Gastroesophageal sphincter (tissue), 3 donors: ENCODE results near the gene SPRN.

Experiments used
- EP300 ChIP-seq: sonication (generic); formaldehyde crosslinking; IDR thresholded peaks from one replicate; pipeline ENCODE4 v1.6.1; 2017; ENCODE audit warnings: antibody characterized with exemption, mild to moderate bottlenecking
- POLR2AphosphoS5 ChIP-seq: sonication (generic); formaldehyde crosslinking; IDR thresholded peaks from one replicate; pipeline ENCODE4 v1.6.1; 2017; ENCODE audit warnings: antibody characterized with exemption
- TF ChIP-seq, protein P1 (sequence below), 4 experiments: fragments of 200-600 bp in 2 of 4; fragments of 450-650 bp in 2 of 4; sonication (generic) in 1 of 4; IDR thresholded peaks; one replicate each; pipeline ENCODE4 v1.5.1; 2017 to 2019; ENCODE audit warnings: antibody characterized with exemption in 4 of 4, mild to moderate bottlenecking in 2 of 4, moderate library complexity in 2 of 4

DNA sequence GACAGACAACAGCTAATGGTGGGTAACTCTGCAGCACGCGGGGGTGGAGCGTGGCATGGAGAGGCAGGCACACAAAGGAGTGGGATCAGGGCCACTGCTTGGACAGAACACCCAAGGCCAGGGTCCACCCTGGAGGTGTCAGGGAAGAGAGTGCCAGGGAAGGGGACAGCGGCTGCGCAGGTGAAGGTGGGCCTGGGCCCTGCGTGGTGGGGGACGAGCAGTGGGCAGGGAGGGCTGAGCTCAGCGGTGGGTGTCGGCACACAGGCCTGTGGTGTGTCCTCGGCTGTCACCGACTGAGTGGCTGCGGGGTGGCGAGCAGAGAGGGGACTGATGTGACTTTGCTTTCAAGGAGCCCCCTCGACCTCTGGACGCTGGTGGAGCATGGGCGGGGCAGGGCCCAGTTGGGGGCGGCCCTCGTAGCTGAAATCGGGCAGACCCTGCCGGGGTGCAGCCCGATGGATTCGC is 20.9 kb upstream of the SPRN start:
- TF ChIP-seq, protein P1, sequence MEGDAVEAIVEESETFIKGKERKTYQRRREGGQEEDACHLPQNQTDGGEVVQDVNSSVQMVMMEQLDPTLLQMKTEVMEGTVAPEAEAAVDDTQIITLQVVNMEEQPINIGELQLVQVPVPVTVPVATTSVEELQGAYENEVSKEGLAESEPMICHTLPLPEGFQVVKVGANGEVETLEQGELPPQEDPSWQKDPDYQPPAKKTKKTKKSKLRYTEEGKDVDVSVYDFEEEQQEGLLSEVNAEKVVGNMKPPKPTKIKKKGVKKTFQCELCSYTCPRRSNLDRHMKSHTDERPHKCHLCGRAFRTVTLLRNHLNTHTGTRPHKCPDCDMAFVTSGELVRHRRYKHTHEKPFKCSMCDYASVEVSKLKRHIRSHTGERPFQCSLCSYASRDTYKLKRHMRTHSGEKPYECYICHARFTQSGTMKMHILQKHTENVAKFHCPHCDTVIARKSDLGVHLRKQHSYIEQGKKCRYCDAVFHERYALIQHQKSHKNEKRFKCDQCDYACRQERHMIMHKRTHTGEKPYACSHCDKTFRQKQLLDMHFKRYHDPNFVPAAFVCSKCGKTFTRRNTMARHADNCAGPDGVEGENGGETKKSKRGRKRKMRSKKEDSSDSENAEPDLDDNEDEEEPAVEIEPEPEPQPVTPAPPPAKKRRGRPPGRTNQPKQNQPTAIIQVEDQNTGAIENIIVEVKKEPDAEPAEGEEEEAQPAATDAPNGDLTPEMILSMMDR (IDR thresholded peaks at IDR 0.05) = no peak
- TF ChIP-seq EP300 = no peak
- TF ChIP-seq POLR2AphosphoS5 = no peak
